Measurements from ENCODE around the gene NCMAP. TPM values are rescaled to one million over a fixed set of nuclear protein-coding genes. Genes with fewer than 3 reads are reported as not detected.

Gene NCMAP
- total and polyA plus RNA-seq, 2 experiments from 2014 or later = 0.17 to 0.23 TPM

DNA sequence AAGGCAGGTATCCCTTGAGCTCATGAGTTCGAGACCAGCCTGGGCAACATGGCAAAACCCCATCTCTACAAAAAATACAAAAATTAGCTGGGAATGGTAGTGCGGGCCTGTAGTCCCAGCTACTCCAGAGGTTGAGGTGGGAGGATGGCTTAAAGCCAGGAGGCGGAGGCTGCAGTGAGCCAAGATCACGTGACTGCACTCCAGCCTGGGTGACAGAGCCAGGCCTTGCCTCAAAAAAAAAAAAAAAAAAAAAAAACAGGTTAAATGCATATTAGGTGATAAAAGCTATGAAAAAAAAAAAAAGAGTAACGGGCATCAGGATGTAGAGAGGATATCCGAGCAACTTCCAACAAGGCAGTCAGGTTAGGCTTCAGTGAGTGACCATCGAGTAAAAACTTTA, 84.4 kb downstream of the NCMAP start (continued):
- TF ChIP-seq, protein P1, sequence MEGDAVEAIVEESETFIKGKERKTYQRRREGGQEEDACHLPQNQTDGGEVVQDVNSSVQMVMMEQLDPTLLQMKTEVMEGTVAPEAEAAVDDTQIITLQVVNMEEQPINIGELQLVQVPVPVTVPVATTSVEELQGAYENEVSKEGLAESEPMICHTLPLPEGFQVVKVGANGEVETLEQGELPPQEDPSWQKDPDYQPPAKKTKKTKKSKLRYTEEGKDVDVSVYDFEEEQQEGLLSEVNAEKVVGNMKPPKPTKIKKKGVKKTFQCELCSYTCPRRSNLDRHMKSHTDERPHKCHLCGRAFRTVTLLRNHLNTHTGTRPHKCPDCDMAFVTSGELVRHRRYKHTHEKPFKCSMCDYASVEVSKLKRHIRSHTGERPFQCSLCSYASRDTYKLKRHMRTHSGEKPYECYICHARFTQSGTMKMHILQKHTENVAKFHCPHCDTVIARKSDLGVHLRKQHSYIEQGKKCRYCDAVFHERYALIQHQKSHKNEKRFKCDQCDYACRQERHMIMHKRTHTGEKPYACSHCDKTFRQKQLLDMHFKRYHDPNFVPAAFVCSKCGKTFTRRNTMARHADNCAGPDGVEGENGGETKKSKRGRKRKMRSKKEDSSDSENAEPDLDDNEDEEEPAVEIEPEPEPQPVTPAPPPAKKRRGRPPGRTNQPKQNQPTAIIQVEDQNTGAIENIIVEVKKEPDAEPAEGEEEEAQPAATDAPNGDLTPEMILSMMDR (conservative IDR thresholded peaks at IDR 0.05; ENCODE audit: low read depth in 2 of 2) = no peak
- TF ChIP-seq NANOG (IDR thresholded peaks at IDR 0.05; ENCODE audit: borderline replicate concordance) = no peak
- TF ChIP-seq, protein P2, sequence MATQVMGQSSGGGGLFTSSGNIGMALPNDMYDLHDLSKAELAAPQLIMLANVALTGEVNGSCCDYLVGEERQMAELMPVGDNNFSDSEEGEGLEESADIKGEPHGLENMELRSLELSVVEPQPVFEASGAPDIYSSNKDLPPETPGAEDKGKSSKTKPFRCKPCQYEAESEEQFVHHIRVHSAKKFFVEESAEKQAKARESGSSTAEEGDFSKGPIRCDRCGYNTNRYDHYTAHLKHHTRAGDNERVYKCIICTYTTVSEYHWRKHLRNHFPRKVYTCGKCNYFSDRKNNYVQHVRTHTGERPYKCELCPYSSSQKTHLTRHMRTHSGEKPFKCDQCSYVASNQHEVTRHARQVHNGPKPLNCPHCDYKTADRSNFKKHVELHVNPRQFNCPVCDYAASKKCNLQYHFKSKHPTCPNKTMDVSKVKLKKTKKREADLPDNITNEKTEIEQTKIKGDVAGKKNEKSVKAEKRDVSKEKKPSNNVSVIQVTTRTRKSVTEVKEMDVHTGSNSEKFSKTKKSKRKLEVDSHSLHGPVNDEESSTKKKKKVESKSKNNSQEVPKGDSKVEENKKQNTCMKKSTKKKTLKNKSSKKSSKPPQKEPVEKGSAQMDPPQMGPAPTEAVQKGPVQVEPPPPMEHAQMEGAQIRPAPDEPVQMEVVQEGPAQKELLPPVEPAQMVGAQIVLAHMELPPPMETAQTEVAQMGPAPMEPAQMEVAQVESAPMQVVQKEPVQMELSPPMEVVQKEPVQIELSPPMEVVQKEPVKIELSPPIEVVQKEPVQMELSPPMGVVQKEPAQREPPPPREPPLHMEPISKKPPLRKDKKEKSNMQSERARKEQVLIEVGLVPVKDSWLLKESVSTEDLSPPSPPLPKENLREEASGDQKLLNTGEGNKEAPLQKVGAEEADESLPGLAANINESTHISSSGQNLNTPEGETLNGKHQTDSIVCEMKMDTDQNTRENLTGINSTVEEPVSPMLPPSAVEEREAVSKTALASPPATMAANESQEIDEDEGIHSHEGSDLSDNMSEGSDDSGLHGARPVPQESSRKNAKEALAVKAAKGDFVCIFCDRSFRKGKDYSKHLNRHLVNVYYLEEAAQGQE (IDR thresholded peaks at IDR 0.05; ENCODE audit: unreplicated experiment) = no peak
- TF ChIP-seq CREB1 (CRISPR knock-in tag; IDR thresholded peaks at IDR 0.05; ENCODE audit: low read depth) = no peak
- no peak for TF ChIP-seq STAT1 (IDR thresholded peaks at IDR 0.05; ENCODE audit: unreplicated experiment)
- TF ChIP-seq ZNF331 (CRISPR knock-in tag; IDR thresholded peaks at IDR 0.05; ENCODE audit: low read depth) = no peak
- no peak for TF ChIP-seq ZNF114 (CRISPR knock-in tag; IDR thresholded peaks at IDR 0.05)

- DNase-seq (ENCODE audit: low spot score) (peak; percentile 41), ATAC-seq (no peak)
- Mint-ChIP-seq H3K9me3 (no peaks in the 10 kb centered on the region), H3K4me3 (peak overlapping the region; percentile 99), H3K27ac (peak overlapping the region; percentile 100), H3K36me3 (ENCODE audit: low read depth) (peaks cover 29% of the 10 kb centered on the region), H3K4me1 (peaks cover 18% of the 10 kb centered on the region), H3K27me3 (ENCODE audit: insufficient read depth, low read depth, poor library complexity) (peaks cover 17% of the 10 kb centered on the region)
- Histone ChIP-seq H3K4me2 (peak overlapping the region; percentile 83), H3K27ac (ENCODE audit: low read depth) (peak overlapping the region; percentile 99), H4K20me1 (replicated peaks; ENCODE audit: insufficient read depth) (peaks cover 23% of the 10 kb centered on the region), H3K36me3 (ENCODE audit: insufficient read depth) (peaks cover 14% of the 10 kb centered on the region), H3K9me2 (ENCODE audit: insufficient read depth) (no peaks in the 10 kb centered on the region), H3K4me3 (peak overlapping the region; percentile 76), H3K27me3 (ENCODE audit: insufficient read depth) (no peaks in the 10 kb centered on the region), H2AFZ (peak overlapping the region; percentile 63; the same call in 1 of the 2 replicates), H3F3A (replicated peaks; ENCODE audit: low read depth) (peaks cover 30% of the 10 kb centered on the region), H3K79me2 (replicated peaks; ENCODE audit: insufficient read depth) (peaks cover 34% of the 10 kb centered on the region), H3K4me1 (ENCODE audit: insufficient read depth) (peaks cover 20% of the 10 kb centered on the region)
- TF ChIP-seq EZH2phosphoT487 (IDR thresholded peaks at IDR 0.05; ENCODE audit: unreplicated experiment) (no peak), POLR2AphosphoS5 (IDR thresholded peaks at IDR 0.05; ENCODE audit: low read depth) (0 out of 2 replicates have a peak, but pooled peaks have one; percentile 22), ZNF114 (CRISPR knock-in tag; IDR thresholded peaks at IDR 0.05) (no peak)
These were observed 85.8 kb downstream of the NCMAP start for GRCh38 chr1:24641646-24642151.

Measured in GM23338 (cell line).